ENCODE measurements around the gene NLRP6.
A peak's percentile ranks its signal among the peaks of the same experiment; 100 is the strongest.
"Not testable (repeated sequence)": the region's sequence is repeated elsewhere in the genome, so short reads cannot be mapped to it uniquely, and the experiment has no call there.

The NLRP6 gene

DNA sequence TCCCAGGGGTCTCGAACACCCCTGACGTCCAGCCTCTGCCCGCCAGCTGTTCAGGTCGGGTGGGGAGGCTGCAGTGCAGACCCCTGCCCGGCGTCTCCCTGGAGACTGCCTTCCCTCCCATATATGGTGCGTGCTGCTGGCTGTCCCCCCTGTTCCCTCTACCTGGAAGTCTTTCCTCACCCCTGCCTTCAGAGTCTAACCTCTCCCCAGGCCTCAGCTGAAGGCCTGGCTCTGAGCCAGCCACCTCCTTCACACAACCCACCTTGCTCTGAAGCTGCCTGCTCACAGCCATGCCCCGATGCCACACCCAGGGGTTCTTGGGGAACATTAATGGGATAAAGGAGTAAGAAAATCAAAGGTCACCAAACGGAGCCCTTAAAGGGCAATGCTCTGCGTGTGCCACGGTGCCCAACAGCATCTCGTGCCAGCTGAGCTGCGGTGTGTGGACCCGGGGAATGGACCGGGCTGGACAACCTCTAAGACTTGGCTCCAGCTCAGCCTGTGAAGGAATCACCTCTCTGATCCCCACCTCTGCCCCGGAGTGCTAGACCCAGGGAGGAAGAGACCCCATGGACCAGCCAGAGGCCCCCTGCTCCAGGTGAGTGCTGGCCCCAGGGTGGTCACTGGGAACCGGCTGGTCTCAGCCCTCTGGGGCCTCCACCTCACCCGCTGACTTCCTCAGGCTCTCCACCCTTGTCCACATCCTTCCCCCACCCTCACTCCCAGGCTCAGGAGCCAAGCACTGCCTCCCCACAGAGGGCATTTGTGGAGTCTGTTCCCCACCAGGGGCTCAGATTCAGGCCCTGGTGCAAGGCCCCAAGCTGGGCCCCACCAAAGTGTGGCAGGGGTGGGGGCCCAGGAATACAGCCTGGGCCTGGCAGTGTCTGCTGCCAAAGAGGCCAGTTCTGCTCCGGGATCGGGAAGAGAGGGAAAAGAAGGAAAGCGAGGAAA lies at the start of gene NLRP6:
Gene NLRP6 (plus strand): TSS at position 407 of the 951 bp plus-strand sequence. CDS start 163 bp downstream, at position 570.
- DNase-seq = no peak

DNA sequence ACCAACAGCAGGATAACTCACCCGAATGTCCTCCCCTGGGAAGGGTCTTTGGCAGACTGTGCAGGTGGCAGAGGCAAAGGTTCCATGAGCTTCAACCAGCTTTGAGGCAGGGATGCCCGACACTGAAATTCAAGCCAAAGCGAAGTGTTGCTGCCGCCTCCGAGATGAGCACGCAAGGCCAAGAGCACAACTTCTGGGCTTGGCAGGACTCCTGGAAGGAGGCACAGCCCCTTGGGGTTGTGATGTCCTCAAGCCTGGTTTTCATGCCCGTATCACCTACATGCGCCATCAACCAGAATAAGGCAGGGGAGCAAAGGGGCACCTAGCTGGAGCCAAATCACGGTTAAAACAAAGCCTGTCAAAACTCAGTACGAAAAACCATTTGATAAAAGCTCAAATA lies 47.8 kb upstream of the NLRP6 start:
- no peak for DNase-seq

- DNase-seq = no peak
Measured at GRCh38 chr11:232783-233565, 45.2 kb upstream of the NLRP6 start.

GRCh38 chr11:235180-235579 lies 43.0 kb upstream of the NLRP6 start:
- DNase-seq = no peak

DNA sequence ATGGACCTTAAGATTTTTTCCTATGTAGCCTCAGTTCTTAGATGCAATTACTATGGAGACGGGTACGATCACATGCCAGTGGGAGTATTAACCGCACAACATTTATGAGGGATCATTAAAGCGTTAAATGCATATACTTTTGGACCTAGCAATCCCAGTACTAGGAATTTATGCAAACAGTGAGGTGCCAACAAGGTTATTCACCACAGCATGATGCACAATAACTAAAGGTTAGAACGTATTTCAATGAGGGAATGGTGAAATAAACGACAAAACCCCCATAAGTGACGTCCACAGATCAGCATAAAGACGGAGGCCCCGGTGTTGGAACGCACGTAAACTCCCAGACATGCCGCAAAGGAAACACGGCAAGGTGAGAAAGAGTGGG lies 42.6 kb upstream of the NLRP6 start:
- no peak for DNase-seq

DNA sequence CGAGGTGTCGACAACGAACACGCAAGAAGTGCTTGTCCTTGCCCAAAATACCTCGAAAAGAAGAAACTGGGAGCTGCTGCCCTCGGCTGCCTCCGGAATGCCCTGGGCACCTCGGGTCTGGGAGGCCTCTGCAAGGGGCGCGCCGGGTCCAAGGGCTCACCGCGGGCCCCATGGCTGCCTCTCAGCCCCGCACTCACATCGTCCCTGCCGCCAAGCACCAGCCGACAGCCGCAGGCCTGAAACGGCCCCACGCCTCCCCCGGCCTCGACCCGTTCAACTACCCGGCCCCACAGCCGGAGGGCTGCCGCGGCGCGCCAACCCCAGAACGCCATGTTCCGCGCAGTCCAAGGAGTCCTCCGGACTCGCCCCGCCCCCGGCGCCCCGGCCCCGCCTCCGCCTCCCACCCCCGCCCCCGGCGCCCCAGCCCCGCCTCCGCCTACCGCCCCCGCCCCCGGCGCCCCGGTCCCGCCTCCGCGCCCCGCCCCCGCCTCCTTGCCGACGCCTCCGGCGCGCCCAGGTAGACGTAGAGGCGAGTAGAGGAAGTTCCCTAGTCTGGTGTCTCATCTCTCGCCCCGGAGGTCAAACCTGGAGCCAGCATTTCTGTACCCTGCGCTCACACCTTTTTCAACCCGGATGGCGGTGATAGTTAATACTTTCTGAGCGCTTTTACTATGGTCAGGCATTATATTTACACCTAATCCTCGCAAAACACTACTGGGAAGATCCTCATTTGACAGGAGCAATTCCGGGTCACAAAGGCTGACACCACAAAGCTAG lies 42.0 kb upstream of the NLRP6 start, which contains the start of gene SIRT3:
Gene SIRT3 (minus strand): TSS at position 346 of the 777 bp plus-strand sequence. CDS start 14 bp downstream, at position 332.
- DNase-seq = peak; percentile 93

DNA sequence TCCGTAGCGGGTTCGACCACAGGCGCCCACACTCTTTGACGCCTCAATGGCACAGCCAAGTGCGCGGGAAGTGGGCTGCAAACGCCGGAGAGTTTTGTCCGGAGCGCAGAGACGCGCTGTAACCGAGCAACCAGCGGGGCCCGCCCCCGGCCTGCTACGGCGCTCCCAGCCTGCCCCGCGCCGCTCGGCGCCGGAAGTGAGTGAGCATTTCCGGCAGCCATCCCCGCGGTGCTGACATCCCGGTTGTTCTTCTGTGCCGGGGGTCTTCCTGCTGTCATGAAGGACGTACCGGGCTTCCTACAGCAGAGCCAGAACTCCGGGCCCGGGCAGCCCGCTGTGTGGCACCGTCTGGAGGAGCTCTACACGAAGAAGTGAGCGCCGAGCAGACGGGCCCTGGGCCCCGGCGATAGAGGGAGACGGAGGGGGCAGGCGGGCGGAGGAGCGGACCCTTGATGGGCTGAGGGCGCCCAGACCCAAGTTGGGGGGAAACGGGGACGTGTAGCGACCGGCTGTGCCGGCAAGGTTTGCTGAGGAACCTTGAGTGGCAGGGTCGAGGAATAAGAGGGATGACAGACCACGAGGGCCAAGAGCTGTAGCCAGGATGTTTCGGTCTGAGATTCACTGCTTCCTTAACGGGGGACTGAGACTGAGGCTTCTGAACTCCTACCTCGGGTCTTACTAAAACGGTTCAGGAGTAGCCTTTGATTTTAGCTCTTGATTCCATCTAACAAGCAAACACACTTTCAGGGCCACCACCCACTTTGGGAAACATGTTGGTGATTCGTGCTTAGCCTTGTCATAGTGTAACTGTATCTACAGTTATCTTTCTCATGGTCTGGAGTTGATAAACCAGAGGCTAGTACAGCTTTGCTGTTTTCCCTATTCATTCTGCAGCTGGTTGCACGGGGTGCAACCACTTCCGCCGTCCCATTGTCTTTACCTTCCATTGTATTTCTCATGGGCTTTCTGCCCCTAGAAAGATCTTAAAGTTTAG lies 41.1 kb upstream of the NLRP6 start, which contains the start of gene PSMD13:
Gene PSMD13 (plus strand): TSS at position 203 of the 994 bp plus-strand sequence. CDS start 74 bp downstream, at position 277.
- DNase-seq = peak; percentile 93

DNA sequence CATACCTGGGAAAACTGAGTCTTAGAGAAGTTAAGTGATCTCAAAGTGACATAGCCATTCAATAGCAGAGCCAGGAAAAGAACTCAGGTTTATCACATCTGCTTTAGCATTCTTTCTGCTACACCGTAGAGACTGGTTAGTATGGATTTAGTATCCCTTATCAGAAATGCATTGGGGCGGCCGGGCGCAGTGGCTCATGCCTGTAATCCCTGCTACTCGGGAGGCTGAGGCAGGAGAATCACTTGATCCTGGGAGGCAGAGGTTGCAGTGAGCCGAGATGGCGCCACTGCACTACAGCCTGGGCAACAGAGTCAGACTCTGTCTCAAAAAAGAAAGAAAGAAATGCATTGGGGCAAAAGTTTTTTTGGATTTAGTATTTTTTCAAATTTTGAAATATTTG lies 39.9 kb upstream of the NLRP6 start:
- not testable (repeated sequence) for DNase-seq

GRCh38 chr11:240315-240714 lies 37.9 kb upstream of the NLRP6 start:
- no peak for DNase-seq

- no peak for DNase-seq
Measured at GRCh38 chr11:241634-242033, 36.6 kb upstream of the NLRP6 start.

- DNase-seq = no peak
Measured at GRCh38 chr11:244376-244775, 33.8 kb upstream of the NLRP6 start.

GRCh38 chr11:249062-249461 lies 29.1 kb upstream of the NLRP6 start:
- no peak for DNase-seq

DNA sequence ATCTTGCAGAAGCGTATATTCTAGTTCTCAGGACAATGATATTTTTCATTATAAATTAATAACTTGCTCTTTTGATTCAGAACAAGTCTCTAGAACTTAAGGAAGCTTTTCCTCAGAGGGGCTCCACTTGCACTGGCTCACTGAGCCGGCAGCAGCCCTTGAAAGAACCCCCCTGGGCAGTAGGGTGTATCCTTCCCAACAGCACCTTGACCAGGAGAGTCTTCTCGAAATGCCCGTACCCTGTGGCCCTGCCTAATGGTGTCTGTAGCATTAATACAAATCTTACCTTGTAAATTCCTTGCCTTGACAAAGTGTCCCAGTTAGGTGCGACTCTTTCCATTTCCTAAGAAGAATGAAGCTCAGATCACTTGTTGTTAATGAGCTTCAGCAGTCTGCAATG lies 27.9 kb upstream of the NLRP6 start:
- no peak for DNase-seq

GRCh38 chr11:250740-251299 lies 27.4 kb upstream of the NLRP6 start:
- DNase-seq = peak; percentile 59

GRCh38 chr11:251550-251949 lies 26.7 kb upstream of the NLRP6 start:
- DNase-seq = no peak

- no peak for DNase-seq
Measured at GRCh38 chr11:252666-253065, 25.5 kb upstream of the NLRP6 start.

GRCh38 chr11:253160-253885 lies 24.9 kb upstream of the NLRP6 start:
- no peak for DNase-seq

- no peak for DNase-seq
Measured at GRCh38 chr11:253886-254270, 24.3 kb upstream of the NLRP6 start.

DNA sequence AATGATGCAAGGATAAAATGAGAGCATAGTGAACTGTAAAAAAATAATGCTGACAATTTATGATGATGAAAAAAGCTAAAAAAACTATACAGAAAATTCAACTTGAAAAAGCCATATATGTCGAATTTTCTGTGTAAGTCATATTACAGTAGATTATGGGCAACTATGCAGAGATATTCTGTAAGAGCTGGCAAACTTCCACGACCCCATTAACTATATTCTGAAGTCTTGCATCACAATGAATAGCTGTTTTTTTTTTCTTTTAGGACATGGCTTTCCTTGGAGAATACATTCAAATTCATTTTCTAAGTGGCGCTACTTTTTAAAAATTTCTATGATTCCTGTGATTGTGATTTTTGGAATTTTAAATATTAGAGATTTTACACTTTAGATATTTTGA lies 23.0 kb upstream of the NLRP6 start:
- DNase-seq = no peak

DNA sequence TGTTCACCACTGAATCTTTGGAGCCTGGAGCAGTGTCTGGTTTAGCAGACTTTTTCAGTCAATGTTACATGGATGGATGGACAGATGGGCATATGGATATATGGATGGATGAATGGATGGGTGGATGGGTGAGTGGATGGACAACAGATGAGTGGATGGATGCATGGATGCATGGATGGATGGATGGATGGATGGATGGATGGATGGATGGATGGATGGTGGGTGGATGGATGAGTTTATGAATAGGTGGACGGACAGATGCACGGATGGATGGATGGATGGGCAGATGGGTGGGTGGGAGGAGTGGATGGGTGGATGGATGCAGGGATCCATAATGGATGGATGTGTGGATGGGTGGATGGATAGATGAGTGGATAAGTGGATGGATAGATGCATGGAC lies 22.4 kb upstream of the NLRP6 start:
- no peak for DNase-seq

Data from right hindlimb (tissue), 1 donor.